PC-3 (cell line): Measurements from ENCODE around the gene FGR. TPM values are rescaled to one million over a fixed set of nuclear protein-coding genes. Genes with fewer than 3 reads are reported as not detected.
"Not testable (repeated sequence)": the region's sequence is repeated elsewhere in the genome, so short reads cannot be mapped to it uniquely, and the experiment has no call there.

Source experiments
- ATAC-seq: fragments of 200-7000 bp; cut with Tn5 transposase; 2 replicates; pipeline ENCODE4 v1.9.1; 2020; ENCODE audit warnings: mild to moderate bottlenecking, moderate library complexity
- BruUV-seq: library from RNA; stranded (reverse); fragments of 400-500 nt; replicated peaks from 2 replicates; lab custom pipeline; 2021; lab: Mats Ljungman, UMichigan
- CTCF ChIA-PET: fragments of 300-600 bp; sonication (Branson Sonifier 250); formaldehyde crosslinking; loops from one replicate; lab custom pipeline; 2022; ENCODE audit warnings: antibody characterized with exemption; lab: Charles Lee
- POLR2A ChIA-PET: fragments of 300-600 bp; sonication (Branson Sonifier 250); formaldehyde crosslinking; loops from one replicate; lab custom pipeline; 2022; ENCODE audit warnings: antibody characterized with exemption; ENCODE audit not compliant: unreplicated experiment; lab: Charles Lee
- DNase-seq: peaks from one replicate; pipeline ENCODE4 v3.0.0-alpha.2; 2015
- H2AFZ ChIP-seq: fragments of 300-600 bp; sonication (generic); 2 replicates; pipeline ENCODE4 v1.6.0; 2016; ENCODE audit warnings: antibody characterized with exemption, low read length
- H3F3A ChIP-seq: fragments of 300-600 bp; sonication (generic); one replicate; pipeline ENCODE4 v1.6.0; 2017; ENCODE audit warnings: antibody characterized with exemption, low read length, control low read depth, mild to moderate bottlenecking; ENCODE audit not compliant: unreplicated experiment
- H3K27ac ChIP-seq: fragments of 300-600 bp; sonication (generic); 2 replicates; pipeline ENCODE4 v1.5.1; 2016; ENCODE audit warnings: mild to moderate bottlenecking, low read length
- H3K27me3 ChIP-seq: fragments of 300-600 bp; sonication (generic); 2 replicates; pipeline ENCODE4 v1.6.1; 2016; ENCODE audit warnings: low read length, mixed read lengths
- H3K36me3 ChIP-seq: fragments of 300-600 bp; sonication (generic); 2 replicates; pipeline ENCODE4 v1.6.1; 2016; ENCODE audit warnings: low read depth, mixed run types, low read length, mixed read lengths
- H3K4me1 ChIP-seq: fragments of 300-600 bp; sonication (generic); 2 replicates; pipeline ENCODE4 v1.5.1; 2016; ENCODE audit warnings: low read length; ENCODE audit not compliant: insufficient read depth
- H3K4me2 ChIP-seq: fragments of 300-600 bp; sonication (generic); 2 replicates; pipeline ENCODE4 v1.6.0; 2016; ENCODE audit warnings: low read length
- H3K4me3 ChIP-seq: fragments of 300-600 bp; sonication (generic); 2 replicates; pipeline ENCODE4 v1.5.1; 2016; ENCODE audit warnings: mild to moderate bottlenecking, low read length, mixed read lengths
- H3K79me2 ChIP-seq: fragments of 300-600 bp; sonication (generic); 2 replicates; pipeline ENCODE4 v1.6.1; 2017; ENCODE audit warnings: low read length, mixed read lengths
- H3K9ac ChIP-seq: fragments of 300-600 bp; sonication (generic); 2 replicates; pipeline ENCODE4 v1.6.0; 2016; ENCODE audit warnings: mild to moderate bottlenecking, low read length
- H3K9me2 ChIP-seq: fragments of 300-600 bp; sonication (generic); replicated peaks from 2 replicates; pipeline ENCODE4 v1.6.1; 2016; ENCODE audit warnings: mixed run types, low read length, mixed read lengths
- H3K9me3 ChIP-seq: fragments of 300-600 bp; sonication (generic); 2 replicates; pipeline ENCODE4 v1.6.1; 2016; ENCODE audit warnings: low read length, mixed read lengths
- H4K20me1 ChIP-seq: fragments of 300-600 bp; sonication (generic); 2 replicates; pipeline ENCODE4 v1.6.1; 2016; ENCODE audit warnings: low read length, mixed read lengths
- CTCF ChIP-seq: fragments of 300-600 bp; sonication (generic); conservative IDR thresholded peaks from 2 replicates; pipeline ENCODE4 v1.5.1; 2017; ENCODE audit warnings: antibody characterized with exemption, low read depth, mild to moderate bottlenecking, low read length
- EZH2 ChIP-seq: fragments of 300-600 bp; sonication (generic); IDR thresholded peaks from one replicate; pipeline ENCODE4 v1.6.1; 2017; ENCODE audit warnings: antibody characterized with exemption, mild to moderate bottlenecking, low read length; ENCODE audit not compliant: unreplicated experiment
- EZH2phosphoT487 ChIP-seq: fragments of 300-600 bp; sonication (generic); IDR thresholded peaks from 2 replicates; pipeline ENCODE4 v1.6.1; 2018; ENCODE audit warnings: mild to moderate bottlenecking, antibody characterized with exemption, low read length, borderline replicate concordance
- intact Hi-C: fragments of 100-400 bp; cut with micrococcal nuclease; formaldehyde crosslinking; loops from 2 replicates; pipeline ENCODE4 v1.9.0; 2023
- total RNA-seq: library from RNA; depleted of rRNA; stranded (reverse); fragments of >200 nt; gene quantifications from 2 replicates; pipeline ENCODE4 v1.2.3, GENCODE V29; 2014

The FGR gene
- total RNA-seq, 1 experiment from 2014 or later = not detected

GRCh38 chr1:27680225-27680791 lies 45.3 kb upstream of the FGR start:
- H2AFZ ChIP-seq, BruUV-seq, H3K4me1 ChIP-seq, DNase-seq, POLR2A ChIA-PET, H4K20me1 ChIP-seq, ATAC-seq, H3K79me2 ChIP-seq, H3K36me3 ChIP-seq, H3K4me2 ChIP-seq, H3K27ac ChIP-seq, H3K4me3 ChIP-seq, H3F3A ChIP-seq, H3K9me3 ChIP-seq, H3K9ac ChIP-seq, H3K9me2 ChIP-seq, intact Hi-C loops, H3K27me3 ChIP-seq: not testable (repeated sequence)
- CTCF ChIA-PET = interaction anchor here (0.7 kb wide), 1 partner anchor 76 kb away, joined by 8 read pairs; no protein-coding TSS in a partner anchor

- no peaks in the 10 kb centered on the region for H3K9me2 ChIP-seq
- ATAC-seq (no peak), DNase-seq (no peak)
- no TSS peak for BruUV-seq
- CTCF ChIA-PET = interaction anchor here (0.6 kb wide), 1 partner anchor 505 kb away, joined by 9 read pairs; no protein-coding TSS in a partner anchor
- no peaks in the 10 kb centered on the region; the same call in 1 of the 2 replicates for H3K9me3 ChIP-seq
- POLR2A ChIA-PET = no interaction called here
- no peak overlapping the region for H3K9ac ChIP-seq
- H3K79me2 ChIP-seq = no peaks in the 10 kb centered on the region
- no peaks in the 10 kb centered on the region for H4K20me1 ChIP-seq
- no peaks in the 10 kb centered on the region for H3K27me3 ChIP-seq
- H3F3A ChIP-seq = no peaks in the 10 kb centered on the region
- no peak overlapping the region for H3K4me2 ChIP-seq
- intact Hi-C loops = no loop called here
- no peak for TF ChIP-seq EZH2
- TF ChIP-seq CTCF = no peak
- TF ChIP-seq EZH2phosphoT487 = no peak
- no peaks in the 10 kb centered on the region for H3K36me3 ChIP-seq
- H3K4me1 ChIP-seq = no peaks in the 10 kb centered on the region
- no peak overlapping the region for H3K4me3 ChIP-seq
- no peak overlapping the region for H3K27ac ChIP-seq
- no peak overlapping the region for H2AFZ ChIP-seq
Observed at GRCh38 chr1:27678747-27679146, 43.8 kb upstream of the FGR start.

GRCh38 chr1:27676410-27676809 lies 41.4 kb upstream of the FGR start:
- intact Hi-C loops = no loop called here
- TF ChIP-seq EZH2phosphoT487 = no peak
- TF ChIP-seq EZH2 = no peak
- no peak for TF ChIP-seq CTCF
- H3K4me1 ChIP-seq = peaks cover 13% of the 10 kb centered on the region; the same call in 1 of the 2 replicates
- no peak overlapping the region for H3K9ac ChIP-seq
- H3K4me2 ChIP-seq = no peak overlapping the region
- ChIA-PET POLR2A (no interaction called here), CTCF (no interaction called here)
- H3K79me2 ChIP-seq = no peaks in the 10 kb centered on the region
- DNase-seq = no peak
- no peaks in the 10 kb centered on the region for H3K27me3 ChIP-seq
- H3F3A ChIP-seq = peaks cover 5% of the 10 kb centered on the region
- H4K20me1 ChIP-seq = no peaks in the 10 kb centered on the region
- H3K36me3 ChIP-seq = no peaks in the 10 kb centered on the region
- no peak overlapping the region for H2AFZ ChIP-seq
- H3K4me3 ChIP-seq = no peak overlapping the region
- ATAC-seq = no peak
- no TSS peak for BruUV-seq
- no peak overlapping the region for H3K27ac ChIP-seq
- no peaks in the 10 kb centered on the region; the same call in 1 of the 2 replicates for H3K9me3 ChIP-seq
- H3K9me2 ChIP-seq = no peaks in the 10 kb centered on the region
